HG02870 (cell line): ENCODE results near the gene GLRA3.
A peak's percentile ranks its signal among the peaks of the same experiment; 100 is the strongest.
"Not testable (repeated sequence)": the region's sequence is repeated elsewhere in the genome, so short reads cannot be mapped to it uniquely, and the experiment has no call there.

Source experiments
- ATAC-seq: cut with Tn5 transposase; IDR thresholded peaks from one replicate; pipeline ENCODE4 v1.9.1; 2021; ENCODE audit warnings: mild to moderate bottlenecking, moderate library complexity; ENCODE audit not compliant: unreplicated experiment

Gene GLRA3

GRCh38 chr4:174669270-174669669, 159.8 kb downstream of the GLRA3 start:
- ATAC-seq = no peak

- ATAC-seq = no peak
Measured at GRCh38 chr4:174665799-174666198, 163.2 kb downstream of the GLRA3 start.

DNA sequence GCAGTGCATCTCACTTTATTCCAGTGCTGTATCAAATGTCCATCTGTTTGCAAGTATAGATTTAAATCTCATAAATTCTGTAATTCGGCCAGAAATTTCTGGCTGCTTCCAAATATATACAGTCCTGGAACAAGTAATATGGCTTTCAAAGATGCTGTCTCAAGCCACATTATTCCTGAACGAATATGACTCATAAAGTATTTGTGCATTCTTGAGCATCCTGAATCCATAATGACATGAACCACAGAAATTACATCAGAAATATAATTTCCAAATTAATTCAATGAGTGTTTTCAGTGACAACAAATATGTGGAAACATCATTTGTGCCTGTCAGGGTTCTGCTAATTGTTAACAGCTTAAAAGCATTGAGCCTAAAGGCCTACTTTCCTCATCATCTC, 165.8 kb downstream of the GLRA3 start:
- ATAC-seq = no peak

- no peak for ATAC-seq
Measured at GRCh38 chr4:174658246-174658645, 170.8 kb downstream of the GLRA3 start.

GRCh38 chr4:174657472-174657871, 171.6 kb downstream of the GLRA3 start:
- no peak for ATAC-seq

DNA sequence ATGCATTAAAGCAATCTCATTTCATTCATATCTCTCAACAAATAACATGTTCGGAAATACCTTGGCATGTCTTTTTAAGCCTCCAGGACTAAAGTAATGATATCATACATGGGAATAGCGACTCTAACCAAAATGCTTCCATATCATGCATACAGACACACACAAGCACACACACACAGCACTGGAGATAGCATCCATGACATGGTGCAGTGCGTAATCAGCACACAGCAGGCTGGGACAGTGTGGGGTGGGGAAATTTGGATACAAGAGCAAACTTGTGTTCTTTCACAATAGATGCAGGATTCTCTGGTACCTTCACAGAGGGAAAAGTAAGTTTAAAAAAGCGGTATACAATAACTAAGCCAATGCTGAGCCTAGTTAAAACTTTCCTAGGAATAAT, 174.4 kb downstream of the GLRA3 start:
- ATAC-seq = no peak

GRCh38 chr4:174650711-174651355, 178.2 kb downstream of the GLRA3 start:
- ATAC-seq = no peak

DNA sequence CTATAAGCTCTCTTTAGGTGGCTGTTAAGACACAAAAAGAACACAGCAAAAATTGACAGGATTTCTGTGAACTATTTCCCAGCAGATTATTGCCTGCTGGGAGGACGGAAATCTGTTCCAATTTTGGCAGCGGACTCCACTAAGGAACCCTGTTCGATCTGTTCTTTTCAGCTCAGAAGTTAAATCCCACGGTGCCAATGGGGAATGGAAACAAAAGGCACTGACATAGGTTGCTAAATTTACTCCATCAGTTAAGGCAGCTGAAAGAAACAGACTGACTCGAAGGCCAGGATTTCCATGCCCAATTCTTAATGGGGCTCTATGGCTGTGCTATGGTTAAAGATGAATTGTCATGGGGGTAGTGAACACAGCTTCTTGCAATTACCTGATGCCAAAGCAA, 180.2 kb downstream of the GLRA3 start:
- ATAC-seq = no peak

DNA sequence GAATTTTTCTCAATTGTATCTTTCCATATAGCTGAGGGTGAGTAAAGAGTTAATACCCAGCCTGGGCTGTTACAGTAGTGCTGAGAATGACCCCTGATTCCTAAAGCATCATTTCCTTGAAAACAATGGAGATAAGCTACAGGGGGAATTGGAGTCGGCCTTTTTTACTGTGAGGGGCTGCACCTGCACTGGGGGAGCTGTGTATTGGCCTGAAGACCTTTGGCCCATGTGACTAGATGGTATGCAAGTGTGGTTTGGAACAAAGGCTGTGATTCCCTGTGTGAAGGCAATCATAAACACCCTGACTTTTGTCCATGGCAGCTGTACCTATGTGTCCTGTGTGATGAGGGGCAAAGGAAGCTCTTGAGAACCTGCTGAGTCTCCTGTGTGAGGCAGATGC, 182.7 kb downstream of the GLRA3 start:
- no peak for ATAC-seq

DNA sequence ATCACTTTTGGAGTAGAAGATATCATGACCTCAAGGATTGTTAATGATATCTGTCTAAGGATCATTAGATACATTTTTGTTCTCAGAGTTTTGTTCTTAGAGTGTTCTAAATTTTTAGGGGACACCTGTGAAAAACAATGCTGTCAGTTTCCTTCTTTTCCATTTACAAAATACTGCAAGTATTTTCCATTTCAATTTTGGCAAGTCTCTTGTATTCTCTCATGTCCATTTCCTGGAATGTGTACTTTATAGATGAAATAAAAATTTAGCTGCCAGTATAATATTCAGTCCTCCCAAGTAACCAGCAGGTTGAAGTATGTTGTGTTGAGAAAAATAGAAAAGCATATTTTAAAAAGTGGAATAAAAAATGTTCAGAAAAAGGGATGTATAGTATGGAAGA, 188.9 kb downstream of the GLRA3 start:
- no peak for ATAC-seq

- ATAC-seq = no peak
Measured at GRCh38 chr4:174635732-174636131, 193.3 kb downstream of the GLRA3 start.

- ATAC-seq = no peak
Measured at GRCh38 chr4:174633399-174633798, 195.6 kb downstream of the GLRA3 start.

GRCh38 chr4:174631901-174632758, 196.9 kb downstream of the GLRA3 start:
- ATAC-seq = peak; percentile 66

DNA sequence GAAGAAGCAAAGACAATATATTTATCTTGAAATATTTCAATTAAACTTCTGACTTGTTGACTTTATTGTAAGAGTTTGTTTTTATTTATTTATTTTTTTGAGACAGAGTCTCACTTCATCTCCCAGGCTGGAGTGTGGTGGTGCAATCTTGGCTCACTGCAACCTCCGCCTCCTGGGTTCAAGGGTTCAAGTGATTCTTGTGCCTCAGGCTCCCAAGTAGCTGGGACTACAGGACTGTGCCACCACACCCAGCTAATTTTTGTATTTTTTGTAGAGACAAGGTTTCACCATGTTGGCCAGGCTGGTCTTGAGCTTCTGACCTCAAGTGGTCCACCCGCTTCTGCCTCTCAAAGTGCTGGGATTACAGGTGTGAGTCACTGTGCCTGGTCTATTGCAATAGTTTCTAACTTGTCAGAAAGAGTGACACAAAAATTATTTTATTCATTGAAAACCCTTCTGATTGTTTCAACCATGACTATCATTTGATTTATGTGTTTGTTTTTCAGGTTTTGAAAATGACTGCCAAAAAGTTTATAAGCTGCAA, 199.1 kb downstream of the GLRA3 start:
- ATAC-seq = not testable (repeated sequence)

- no peak for ATAC-seq
Measured at GRCh38 chr4:174629265-174629664, 199.8 kb downstream of the GLRA3 start.

GRCh38 chr4:174628191-174628590, 200.9 kb downstream of the GLRA3 start:
- no peak for ATAC-seq

DNA sequence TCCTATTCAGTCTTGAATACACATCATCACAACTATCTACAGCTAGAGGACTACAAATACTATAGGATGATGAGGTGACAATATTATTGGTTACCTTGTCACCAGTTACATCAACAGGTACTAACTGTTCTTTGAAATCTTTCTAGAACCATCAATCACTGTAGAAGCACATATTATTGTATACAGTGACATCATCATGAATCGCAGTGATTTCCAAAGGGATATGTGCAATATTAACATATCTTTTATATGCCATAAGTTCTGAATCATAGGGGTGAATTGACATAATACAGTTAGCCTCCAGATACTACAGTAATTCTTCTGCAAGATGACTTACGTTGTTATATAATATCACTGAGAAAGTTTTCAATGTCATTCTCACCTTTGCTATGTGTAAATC, 201.6 kb downstream of the GLRA3 start:
- no peak for ATAC-seq

DNA sequence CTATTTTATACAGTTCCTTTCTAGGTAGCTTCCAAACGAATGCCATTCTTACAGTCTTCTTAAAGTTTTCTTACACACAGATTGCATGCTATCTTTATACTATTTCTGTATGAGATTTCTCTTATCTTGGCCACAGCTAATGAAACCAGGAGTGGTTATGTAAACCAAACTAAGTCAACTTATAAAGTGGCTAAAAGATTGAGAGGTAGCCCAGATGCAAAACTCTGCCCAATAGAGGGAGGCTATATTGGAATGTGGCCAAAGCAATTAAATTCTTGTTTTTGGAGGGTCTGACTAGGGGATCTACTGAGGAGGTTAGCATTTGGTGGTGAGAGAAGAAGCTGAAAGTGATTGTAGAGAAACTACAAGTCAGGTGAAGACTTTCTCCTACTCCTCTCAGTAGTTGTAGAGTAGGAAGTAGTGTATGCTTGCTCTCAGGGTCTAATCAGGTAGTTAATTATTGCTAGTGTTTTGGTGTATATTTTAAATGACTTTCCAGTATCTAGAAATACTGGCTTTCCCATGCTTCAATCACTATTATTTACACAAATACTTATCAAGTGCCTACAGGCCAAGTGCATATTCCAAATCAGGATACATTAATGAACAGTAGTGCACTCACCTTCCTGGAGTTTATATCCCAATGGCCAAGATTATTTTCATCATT, 202.6 kb downstream of the GLRA3 start:
- ATAC-seq = no peak

DNA sequence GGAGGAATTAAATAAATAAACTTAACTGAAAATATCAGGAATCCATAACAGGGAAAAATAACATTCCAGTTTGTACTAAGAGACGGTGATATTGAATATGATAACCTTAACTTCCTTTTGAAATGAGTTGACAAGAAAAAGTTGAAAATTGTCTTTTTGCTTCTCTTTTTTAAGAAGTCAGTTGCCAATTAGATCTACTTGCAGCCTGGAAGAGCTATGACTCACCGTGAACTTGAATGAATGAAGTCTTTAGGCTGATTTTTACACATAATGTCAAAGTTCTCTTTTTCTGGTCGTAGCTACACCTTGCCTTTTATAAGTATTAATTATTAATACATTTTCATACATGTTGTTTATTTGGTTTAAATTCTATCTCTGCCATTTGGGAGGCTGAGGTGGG, 212.4 kb downstream of the GLRA3 start:
- ATAC-seq = no peak

DNA sequence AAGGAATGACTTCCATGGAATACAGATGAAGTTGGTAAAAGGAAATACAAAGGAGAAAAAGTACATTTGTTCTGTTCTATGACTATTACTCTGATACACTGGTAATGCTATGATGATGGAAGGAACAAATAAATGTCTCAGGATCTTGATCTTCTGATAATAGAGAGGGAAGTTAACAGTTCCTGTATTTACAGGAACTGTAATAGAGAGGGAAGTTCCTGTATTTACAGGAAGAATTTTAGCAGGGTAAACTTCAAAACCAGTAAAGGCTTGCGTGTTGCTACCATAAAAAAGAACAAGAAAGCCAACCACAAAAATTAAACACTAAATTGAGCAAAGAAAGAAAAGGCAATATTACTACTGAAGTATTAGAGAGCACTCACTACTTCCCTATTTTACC, 215.1 kb downstream of the GLRA3 start:
- no peak for ATAC-seq

GRCh38 chr4:174611792-174612191, 217.3 kb downstream of the GLRA3 start:
- ATAC-seq = no peak

- ATAC-seq = no peak
Measured at GRCh38 chr4:174607792-174608191, 221.3 kb downstream of the GLRA3 start.
